HCT116 (cell line): Measurements from ENCODE around the gene ERN1. TPM values are rescaled to one million over a fixed set of nuclear protein-coding genes. Genes with fewer than 3 reads are reported as not detected.

Source experiments
- ATAC-seq: fragments of 200-7000 bp; cut with Tn5 transposase; 2 replicates; pipeline ENCODE4 v1.9.1; 2020; ENCODE audit warnings: mild to moderate bottlenecking, moderate library complexity
- BruUV-seq: library from RNA; stranded (reverse); fragments of 400-500 nt; replicated peaks from 2 replicates; lab custom pipeline; 2021; lab: Mats Ljungman, UMichigan
- CTCF ChIA-PET: fragments of 300-600 bp; sonication (Branson Sonifier 250); formaldehyde crosslinking; loops from one replicate; lab custom pipeline; 2021; ENCODE audit warnings: antibody characterized with exemption; lab: Charles Lee
- POLR2A ChIA-PET: fragments of 300-600, 350-600 bp; sonication (Branson Sonifier 250); formaldehyde crosslinking; loops from one replicate; lab custom pipeline; 2021; ENCODE audit warnings: antibody characterized with exemption; lab: Charles Lee
- RAD21 ChIA-PET, 2 experiments: fragments of 300-600 bp; sonication (Branson Sonifier 250); formaldehyde crosslinking; loops; one replicate each; lab custom pipeline; 2023; ENCODE audit warnings: low total read pairs in 2 of 2; ENCODE audit not compliant: uncharacterized antibody in 2 of 2, unreplicated experiment in 2 of 2, low non-redundant PET in 1 of 2; lab: Charles Lee
- DNase-seq: peaks from one replicate; pipeline ENCODE4 v3.0.0-alpha.2; 2010; ENCODE audit warnings: low read depth, low spot score
- H2AFZ ChIP-seq: fragments of 200-600 bp; shearing (Covaris generic), sonication (generic); 2 replicates; pipeline ENCODE4 v1.6.1; 2017; ENCODE audit warnings: low read depth, mixed run types, mixed read lengths, antibody characterized with exemption, low read length; ENCODE audit not compliant: poor library complexity, severe bottlenecking
- H3K27ac ChIP-seq: 2 replicates; pipeline ENCODE4 v1.5.1; 2012; ENCODE audit warnings: low read depth, low read length
- H3K27me3 ChIP-seq: fragments of 200-600 bp; sonication (generic); 2 replicates; pipeline ENCODE4 v1.6.1; 2016; ENCODE audit warnings: mixed run types, low read length, mixed read lengths; ENCODE audit not compliant: insufficient read depth
- H3K36me3 ChIP-seq, 2 experiments: fragments of 200-500 bp in 1 of 2; fragments of 200-600 bp in 1 of 2; sonication (Bioruptor generic) in 1 of 2; sonication (generic) in 1 of 2; 2 replicates each; pipeline versions ENCODE4 v1.5.1 to v1.6.1; 2014 to 2016; ENCODE audit warnings: low read length in 2 of 2, inconsistent platforms in 1 of 2, mixed read lengths in 1 of 2, mixed run types in 1 of 2; ENCODE audit not compliant: insufficient read depth in 2 of 2, control insufficient read depth in 1 of 2
- H3K4me1 ChIP-seq, 2 experiments: fragments of 200-600 bp in 1 of 2; sonication (generic) in 1 of 2; 2 replicates each; pipeline versions ENCODE4 v1.5.1 to v1.6.1; 2012 to 2017; ENCODE audit warnings: low read length in 2 of 2, inconsistent platforms in 1 of 2, mild to moderate bottlenecking in 1 of 2, mixed read lengths in 1 of 2, mixed run types in 1 of 2, moderate library complexity in 1 of 2; ENCODE audit not compliant: insufficient read depth in 2 of 2, control insufficient read depth in 1 of 2
- H3K4me2 ChIP-seq: fragments of 200-600 bp; sonication (generic); 2 replicates; pipeline ENCODE4 v1.6.1; 2017; ENCODE audit warnings: mixed run types, low read length, mixed read lengths
- H3K4me3 ChIP-seq, 2 experiments: fragments of 200-600 bp in 1 of 2; sonication (generic) in 1 of 2; replicated peaks in 1 of 2; 2 replicates each; pipeline ENCODE4 v1.5.1; 2011 to 2016; ENCODE audit warnings: low read length in 2 of 2, control low read depth in 1 of 2, low read depth in 1 of 2, mild to moderate bottlenecking in 1 of 2, mixed read lengths in 1 of 2, mixed run types in 1 of 2
- H3K79me2 ChIP-seq: fragments of 200-600 bp; sonication (generic); 2 replicates; pipeline ENCODE4 v1.6.1; 2017; ENCODE audit warnings: mild to moderate bottlenecking, mixed run types, low read length, moderate library complexity, mixed read lengths; ENCODE audit not compliant: insufficient read depth
- H3K9ac ChIP-seq: fragments of 200-600 bp; sonication (generic); 2 replicates; pipeline ENCODE4 v1.6.1; 2016; ENCODE audit warnings: low read length, mixed read lengths
- H3K9me2 ChIP-seq: fragments of 200-600 bp; sonication (generic), shearing (Covaris generic); 2 replicates; pipeline ENCODE4 v1.6.1; 2017; ENCODE audit warnings: mixed run types, mild to moderate bottlenecking, moderate library complexity; ENCODE audit not compliant: insufficient read depth
- H3K9me3 ChIP-seq, 2 experiments: fragments of 200-500 bp in 1 of 2; fragments of 200-600 bp in 1 of 2; sonication (Bioruptor generic) in 1 of 2; sonication (generic) in 1 of 2; 2 replicates each; pipeline ENCODE4 v1.6.1; 2014 to 2017; ENCODE audit warnings: low read length in 2 of 2, mixed read lengths in 2 of 2, inconsistent platforms in 1 of 2, low read depth in 1 of 2, mild to moderate bottlenecking in 1 of 2, mixed run types in 1 of 2, moderate library complexity in 1 of 2; ENCODE audit not compliant: control insufficient read depth in 1 of 2, insufficient read depth in 1 of 2
- H4K20me1 ChIP-seq: fragments of 200-600 bp; sonication (generic), shearing (Covaris generic); 2 replicates; pipeline ENCODE4 v1.6.1; 2017; ENCODE audit warnings: mixed run types, mild to moderate bottlenecking, moderate library complexity; ENCODE audit not compliant: insufficient read depth
- ATF3 ChIP-seq: IDR thresholded peaks from 2 replicates; pipeline ENCODE4 v1.6.1; 2012
- CBX3 ChIP-seq: IDR thresholded peaks from 2 replicates; pipeline ENCODE4 v1.6.1; 2012; ENCODE audit warnings: low read depth
- CEBPB ChIP-seq: IDR thresholded peaks from 2 replicates; pipeline ENCODE4 v1.6.1; 2012; ENCODE audit warnings: low read depth
- EGR1 ChIP-seq: IDR thresholded peaks from 2 replicates; pipeline ENCODE4 v1.6.1; 2012; ENCODE audit warnings: low read depth
- ELF1 ChIP-seq: IDR thresholded peaks from 2 replicates; pipeline ENCODE4 v1.6.1; 2012; ENCODE audit warnings: low read depth, borderline replicate concordance
- FOSL1 ChIP-seq: IDR thresholded peaks from 2 replicates; pipeline ENCODE4 v1.6.1; 2012; ENCODE audit warnings: low read depth
- POLR2AphosphoS5 ChIP-seq: IDR thresholded peaks from 2 replicates; pipeline ENCODE4 v1.6.1; 2011; ENCODE audit warnings: mild to moderate bottlenecking, low read depth, low read length, moderate library complexity
- RAD21 ChIP-seq: IDR thresholded peaks from 2 replicates; pipeline ENCODE4 v1.6.1; 2012; ENCODE audit warnings: low read depth, mild to moderate bottlenecking
- REST ChIP-seq: IDR thresholded peaks from 2 replicates; pipeline ENCODE4 v1.6.1; 2012; ENCODE audit warnings: low read depth
- SRF ChIP-seq: IDR thresholded peaks from 2 replicates; pipeline ENCODE4 v1.6.1; 2012; ENCODE audit warnings: low read depth
- ZBTB33 ChIP-seq: IDR thresholded peaks from 2 replicates; pipeline ENCODE4 v1.6.1; 2011; ENCODE audit warnings: mild to moderate bottlenecking, low read length, moderate library complexity; ENCODE audit not compliant: insufficient replicate concordance; ENCODE audit errors: extremely low read depth
- ZNF274 ChIP-seq: fragments of 200-500 bp; sonication (Bioruptor generic); IDR thresholded peaks from 2 replicates; pipeline ENCODE4 v1.6.1; 2014; ENCODE audit warnings: mild to moderate bottlenecking, low read depth, low read length, inconsistent platforms
- intact Hi-C: fragments of 100-400 bp; cut with micrococcal nuclease; formaldehyde crosslinking; loops from 2 replicates; pipeline ENCODE4 v1.10.0; 2022
- total RNA-seq: library from RNA; stranded (reverse); gene quantifications from one replicate; pipeline ENCODE4 v1.2.1, GENCODE V29; 2021; ENCODE audit not compliant: unreplicated experiment
- TF ChIP-seq, protein P1 (sequence below), 3 experiments: fragments of 200-600 bp in 1 of 3; sonication (generic) in 1 of 3; IDR thresholded peaks in 2 of 3; conservative IDR thresholded peaks in 1 of 3; 2 replicates each; pipeline ENCODE4 v1.5.1; 2012 to 2017; ENCODE audit warnings: low read depth in 2 of 3, low read length in 2 of 3, antibody characterized with exemption in 1 of 3, borderline replicate concordance in 1 of 3, control low read depth in 1 of 3, mild to moderate bottlenecking in 1 of 3, mixed read lengths in 1 of 3, mixed run types in 1 of 3, moderate library complexity in 1 of 3; ENCODE audit not compliant: insufficient read depth in 1 of 3

ERN1 gene
- total RNA-seq, 1 experiment from 2014 or later: 28.2 TPM

DNA sequence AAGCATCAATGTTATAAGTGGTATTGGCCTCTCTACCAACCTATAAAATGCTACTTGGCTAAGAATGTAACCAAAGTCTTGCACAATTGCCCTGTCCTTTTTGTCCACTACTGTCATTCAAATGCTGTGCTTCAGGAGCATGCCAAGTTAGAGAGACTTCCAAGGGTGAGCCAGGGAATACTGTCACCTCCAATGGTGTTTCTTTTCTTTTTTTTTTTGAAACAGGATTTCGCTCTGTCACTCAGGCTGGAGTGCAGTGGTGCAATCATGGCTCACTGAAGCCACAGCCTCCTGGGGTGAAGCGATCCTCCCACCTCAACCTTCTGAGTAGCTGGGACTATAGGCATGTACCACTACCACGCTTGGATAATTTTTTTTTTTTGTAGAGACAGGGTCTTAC is 43.7 kb upstream of the ERN1 start:
- DNase-seq: no peak
- H3K9ac ChIP-seq: no peak overlapping the region
- ChIA-PET POLR2A (no interaction called here), CTCF (no interaction called here)
- no peaks in the 10 kb centered on the region for H4K20me1 ChIP-seq
- H3K27ac ChIP-seq: no peak overlapping the region
- no peak for TF ChIP-seq ATF3
- TF ChIP-seq SRF: no peak
- TF ChIP-seq, all 23 proteins: peak for 0
- no peak overlapping the region for H3K4me3 ChIP-seq
- H3K9me2 ChIP-seq: no peaks in the 10 kb centered on the region
- H3K27me3 ChIP-seq: no peaks in the 10 kb centered on the region
- intact Hi-C loops: no loop called here
- no peak overlapping the region for H3K4me2 ChIP-seq
- no TSS peak for BruUV-seq
- no peaks in the 10 kb centered on the region for H3K4me1 ChIP-seq
- H2AFZ ChIP-seq: no peak overlapping the region
- RAD21 ChIA-PET: no interaction called here
- H3K79me2 ChIP-seq: no peaks in the 10 kb centered on the region
- no peaks in the 10 kb centered on the region for H3K9me3 ChIP-seq
- peaks cover 4 to 9% of the 10 kb centered on the region in 2 experiments; a peak in 3 of 4 replicates for H3K36me3 ChIP-seq
- no peak for ATAC-seq

GRCh38 chr17:64172510-64172909 is 42.6 kb upstream of the ERN1 start:
- intact Hi-C loops: no loop called here
- ATAC-seq: no peak
- CTCF ChIA-PET: no interaction called here
- TF ChIP-seq RAD21 (no peak), POLR2AphosphoS5 (no peak), SRF (no peak), ZBTB33 (no peak), CBX3 (no peak), REST (no peak), ELF1 (no peak), EGR1 (no peak), FOSL1 (no peak), CEBPB (no peak), ZNF274 (no peak)
- TF ChIP-seq, protein P1, sequence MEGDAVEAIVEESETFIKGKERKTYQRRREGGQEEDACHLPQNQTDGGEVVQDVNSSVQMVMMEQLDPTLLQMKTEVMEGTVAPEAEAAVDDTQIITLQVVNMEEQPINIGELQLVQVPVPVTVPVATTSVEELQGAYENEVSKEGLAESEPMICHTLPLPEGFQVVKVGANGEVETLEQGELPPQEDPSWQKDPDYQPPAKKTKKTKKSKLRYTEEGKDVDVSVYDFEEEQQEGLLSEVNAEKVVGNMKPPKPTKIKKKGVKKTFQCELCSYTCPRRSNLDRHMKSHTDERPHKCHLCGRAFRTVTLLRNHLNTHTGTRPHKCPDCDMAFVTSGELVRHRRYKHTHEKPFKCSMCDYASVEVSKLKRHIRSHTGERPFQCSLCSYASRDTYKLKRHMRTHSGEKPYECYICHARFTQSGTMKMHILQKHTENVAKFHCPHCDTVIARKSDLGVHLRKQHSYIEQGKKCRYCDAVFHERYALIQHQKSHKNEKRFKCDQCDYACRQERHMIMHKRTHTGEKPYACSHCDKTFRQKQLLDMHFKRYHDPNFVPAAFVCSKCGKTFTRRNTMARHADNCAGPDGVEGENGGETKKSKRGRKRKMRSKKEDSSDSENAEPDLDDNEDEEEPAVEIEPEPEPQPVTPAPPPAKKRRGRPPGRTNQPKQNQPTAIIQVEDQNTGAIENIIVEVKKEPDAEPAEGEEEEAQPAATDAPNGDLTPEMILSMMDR (IDR thresholded peaks at IDR 0.05 in 2 of 3, conservative IDR thresholded peaks at IDR 0.05 in 1 of 3; ENCODE audit: borderline replicate concordance in 1 of 3, insufficient read depth in 1 of 3, low read depth in 2 of 3, low read length in 2 of 3): no peak

More at GRCh38 chr17:64172510-64172909, 42.6 kb upstream of the ERN1 start:
- Histone ChIP-seq H4K20me1 (no peaks in the 10 kb centered on the region), H2AFZ (no peak overlapping the region), H3K79me2 (no peaks in the 10 kb centered on the region), H3K9me2 (no peaks in the 10 kb centered on the region), H3K27ac (no peak overlapping the region), H3K4me1 (no peaks in the 10 kb centered on the region), H3K4me2 (no peak overlapping the region), H3K9me3 (no peaks in the 10 kb centered on the region), H3K36me3 (peaks cover 4 to 9% of the 10 kb centered on the region in 2 experiments; a peak in 3 of 4 replicates), H3K9ac (no peak overlapping the region), H3K27me3 (no peaks in the 10 kb centered on the region), H3K4me3 (no peak overlapping the region)
- RAD21 ChIA-PET: no interaction called here
- BruUV-seq: no TSS peak
- DNase-seq: no peak
- POLR2A ChIA-PET: interaction anchor here (0.6 kb wide), 1 partner anchor 26 kb away, joined by 3 read pairs; no protein-coding TSS in a partner anchor
